ENCODE data around the gene ETFBKMT.
"Not testable (repeated sequence)": the region's sequence is repeated elsewhere in the genome, so short reads cannot be mapped to it uniquely, and the experiment has no call there.

Gene ETFBKMT

GRCh38 chr12:31658471-31659086, 909 bp upstream of the ETFBKMT start:
- no peak for DNase-seq

- no peak for DNase-seq
Observed at GRCh38 chr12:31662176-31662849, 2.8 kb downstream of the ETFBKMT start.

GRCh38 chr12:31663576-31663975, 4.1 kb downstream of the ETFBKMT start:
- no peak for DNase-seq

- DNase-seq: no peak
Observed at GRCh38 chr12:31664038-31664437, 4.5 kb downstream of the ETFBKMT start.

GRCh38 chr12:31669020-31669419, 9.5 kb downstream of the ETFBKMT start:
- DNase-seq: no peak

- not testable (repeated sequence) for DNase-seq
Observed at GRCh38 chr12:31669582-31669981, 10.1 kb downstream of the ETFBKMT start.

- DNase-seq: no peak
Observed at GRCh38 chr12:31672521-31672920, 13.0 kb downstream of the ETFBKMT start.

- DNase-seq: peak; percentile 59
Observed at GRCh38 chr12:31682136-31682962, 22.9 kb downstream of the ETFBKMT start.

GRCh38 chr12:31685801-31686200, 26.3 kb downstream of the ETFBKMT start:
- no peak for DNase-seq

GRCh38 chr12:31687101-31687527, 27.6 kb downstream of the ETFBKMT start:
- DNase-seq: no peak

- DNase-seq: not testable (repeated sequence)
Observed at GRCh38 chr12:31689921-31690320, 30.4 kb downstream of the ETFBKMT start.

- no peak for DNase-seq
Observed at GRCh38 chr12:31702047-31702446, 42.6 kb downstream of the ETFBKMT start.

- no peak for DNase-seq
Observed at GRCh38 chr12:31705621-31706020, 46.1 kb downstream of the ETFBKMT start.

GRCh38 chr12:31708118-31708517, 48.6 kb downstream of the ETFBKMT start:
- DNase-seq: not testable (repeated sequence)

GRCh38 chr12:31710021-31710818, 50.7 kb downstream of the ETFBKMT start:
- DNase-seq: no peak

- DNase-seq: no peak
Observed at GRCh38 chr12:31712877-31713276, 53.4 kb downstream of the ETFBKMT start.

- DNase-seq: no peak
Observed at GRCh38 chr12:31714406-31715271, 55.2 kb downstream of the ETFBKMT start.

- DNase-seq: no peak
Observed at GRCh38 chr12:31715283-31715825, 55.9 kb downstream of the ETFBKMT start.

- not testable (repeated sequence) for DNase-seq
Observed at GRCh38 chr12:31716998-31717397, 57.5 kb downstream of the ETFBKMT start.

- DNase-seq: not testable (repeated sequence)
Observed at GRCh38 chr12:31718542-31719198, 59.2 kb downstream of the ETFBKMT start.

GRCh38 chr12:31722580-31722979, 63.1 kb downstream of the ETFBKMT start:
- no peak for DNase-seq
